IPS-NIHi7 (cell line): ENCODE results near the gene MCL1.
"Not testable (repeated sequence)": the region's sequence is repeated elsewhere in the genome, so short reads cannot be mapped to it uniquely, and the experiment has no call there.

Experiments used
- DNase-seq: peaks from one replicate; pipeline ENCODE4 v3.0.0; 2012; ENCODE audit warnings: mixed read lengths; ENCODE audit errors: extremely low spot score

MCL1 gene

DNA sequence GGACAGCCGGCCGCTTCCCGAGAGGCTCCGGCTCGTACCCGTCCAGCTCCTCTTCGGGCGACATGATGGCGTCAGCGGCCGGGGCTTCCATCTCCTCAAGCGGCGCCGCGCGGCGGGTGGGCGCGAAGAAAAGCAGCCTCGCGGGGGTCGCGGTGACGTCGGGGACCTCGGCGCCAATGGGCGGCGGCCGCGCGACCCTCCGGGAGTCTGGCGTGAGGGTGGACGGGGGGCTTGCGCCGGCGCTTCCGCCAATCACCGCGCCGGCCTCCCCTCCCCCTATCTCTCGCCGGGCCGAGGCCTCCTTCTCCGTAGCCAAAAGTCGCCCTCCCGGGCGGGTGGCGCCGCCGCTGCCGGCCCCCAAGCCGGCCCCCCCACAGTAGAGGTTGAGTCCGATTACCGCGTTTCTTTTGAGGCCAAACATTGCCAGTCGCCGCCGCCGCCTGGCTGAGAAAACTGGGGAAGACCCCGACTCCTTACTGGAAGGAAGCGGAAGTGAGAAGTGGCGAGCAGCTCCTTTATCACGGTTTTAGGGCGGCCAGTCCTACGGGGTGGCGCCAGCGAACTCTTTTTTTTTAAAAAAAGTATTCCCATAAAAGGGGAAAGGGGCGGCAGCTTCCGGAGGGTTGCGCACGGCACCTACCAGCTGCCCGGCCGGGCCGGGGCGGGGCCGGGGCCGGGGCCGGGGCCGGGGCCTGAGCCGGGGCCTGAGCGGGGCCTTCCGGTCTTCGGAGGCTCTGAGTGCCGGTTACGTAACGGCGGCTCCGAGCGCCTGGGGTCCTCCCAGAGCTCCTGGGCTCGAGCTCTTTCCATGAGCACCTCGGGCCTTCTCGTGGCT is at the start of gene MCL1:
TSS of gene MCL1 (minus strand) at position 501 of the 835 bp plus-strand sequence. CDS start at position 421, 80 bp downstream.
- peak; percentile 90 for DNase-seq

DNA sequence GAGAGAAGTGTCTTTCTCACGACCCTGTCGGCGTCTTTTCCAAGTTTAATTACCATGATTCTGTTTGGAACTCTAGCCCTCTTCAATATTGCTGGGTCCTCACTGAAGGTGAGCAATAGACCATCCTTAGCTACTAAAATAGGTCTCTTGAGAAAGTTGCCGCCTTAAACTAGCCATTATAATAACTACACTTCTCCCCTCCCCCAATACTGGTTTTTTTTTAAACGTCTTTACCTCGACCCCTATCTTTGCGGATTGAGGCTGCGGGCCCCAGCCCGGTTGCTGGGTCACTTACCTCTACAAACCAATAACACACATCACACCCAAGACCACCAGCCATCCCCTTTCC is 49.3 kb upstream of the MCL1 start:
- no peak for DNase-seq

DNA sequence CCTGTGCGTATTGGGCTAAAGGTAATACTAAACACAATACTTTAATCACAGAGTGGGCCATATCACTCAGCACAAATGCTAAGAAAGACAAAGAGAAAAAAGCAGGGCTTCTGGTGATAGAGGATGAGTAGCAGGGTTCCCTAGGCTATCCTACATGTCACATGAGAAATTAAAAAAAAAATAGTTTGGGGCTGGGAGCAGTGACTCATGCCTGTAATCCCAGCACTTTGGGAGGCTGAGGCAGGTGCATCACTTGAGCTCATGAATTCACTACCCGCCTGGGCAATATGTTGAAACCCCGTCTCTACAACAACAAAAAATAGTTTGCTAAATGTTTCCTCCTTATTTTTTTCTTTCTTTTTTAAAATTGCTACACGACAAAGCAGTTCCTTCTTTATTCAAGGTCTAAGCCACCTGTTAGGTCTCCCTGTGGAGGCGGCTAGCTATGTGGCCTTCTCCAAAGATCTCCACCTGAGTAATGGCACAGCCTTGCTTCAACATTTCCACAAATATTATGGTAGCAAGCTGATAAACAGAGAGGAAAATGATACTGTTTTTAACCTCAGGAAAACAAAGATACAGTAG is 48.5 kb upstream of the MCL1 start:
- DNase-seq = no peak

DNA sequence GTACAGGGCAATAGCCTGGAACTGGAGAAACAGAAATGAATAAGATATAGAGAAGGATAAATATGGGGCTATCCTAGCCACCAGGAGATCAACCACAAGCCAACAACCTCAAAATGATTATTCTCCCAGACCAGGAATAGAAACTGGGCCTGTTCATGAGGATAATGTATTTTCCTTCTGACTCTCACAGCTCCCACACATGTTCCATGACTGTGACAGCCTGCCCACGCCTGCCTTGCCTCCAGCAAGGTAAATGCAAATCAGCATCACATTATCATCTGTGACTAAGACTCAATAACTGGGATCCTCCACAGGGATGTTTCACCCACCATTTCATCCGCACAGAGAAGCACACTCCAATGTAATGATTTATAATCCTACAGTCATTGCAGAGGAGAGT is 46.7 kb upstream of the MCL1 start:
- no peak for DNase-seq

DNA sequence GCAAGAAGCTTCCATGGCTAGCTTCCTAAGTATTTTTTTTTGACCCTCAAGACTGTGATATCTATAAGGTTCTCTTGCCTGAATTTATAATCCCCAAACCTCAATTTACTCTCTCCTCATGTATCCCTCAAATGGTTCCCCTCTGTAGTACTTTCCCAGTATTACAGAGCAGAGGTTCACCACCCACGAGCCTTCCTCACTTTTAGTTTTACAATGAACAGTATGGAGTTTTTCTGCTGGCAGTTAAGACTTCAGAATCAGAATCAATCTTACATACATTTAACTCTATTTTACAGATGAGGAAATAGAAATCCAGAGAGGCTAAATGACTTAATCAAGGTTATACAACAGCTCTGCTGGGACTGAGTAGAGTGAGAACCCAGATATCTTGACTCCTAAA is 45.1 kb upstream of the MCL1 start:
- DNase-seq = not testable (repeated sequence)

DNA sequence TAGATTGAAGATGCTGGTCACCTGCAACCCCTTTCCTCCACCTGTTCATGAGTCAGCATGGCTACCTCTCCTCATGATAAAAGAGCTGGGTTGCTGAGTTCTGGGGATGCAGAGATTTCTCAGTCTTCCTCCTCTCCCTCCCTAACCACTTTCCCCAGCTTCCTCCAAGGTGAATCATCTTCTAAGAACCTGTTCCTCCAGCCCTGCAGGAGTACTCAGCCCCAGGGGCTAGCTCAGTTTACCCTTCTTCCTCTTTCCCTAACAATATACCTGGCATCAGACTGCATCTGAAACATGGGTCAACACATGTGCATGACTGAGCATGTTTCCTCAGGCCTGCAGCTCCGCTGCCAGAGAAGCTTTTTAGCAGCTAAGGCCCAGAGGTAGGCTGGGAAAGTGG is 44.7 kb upstream of the MCL1 start:
- not testable (repeated sequence) for DNase-seq

DNA sequence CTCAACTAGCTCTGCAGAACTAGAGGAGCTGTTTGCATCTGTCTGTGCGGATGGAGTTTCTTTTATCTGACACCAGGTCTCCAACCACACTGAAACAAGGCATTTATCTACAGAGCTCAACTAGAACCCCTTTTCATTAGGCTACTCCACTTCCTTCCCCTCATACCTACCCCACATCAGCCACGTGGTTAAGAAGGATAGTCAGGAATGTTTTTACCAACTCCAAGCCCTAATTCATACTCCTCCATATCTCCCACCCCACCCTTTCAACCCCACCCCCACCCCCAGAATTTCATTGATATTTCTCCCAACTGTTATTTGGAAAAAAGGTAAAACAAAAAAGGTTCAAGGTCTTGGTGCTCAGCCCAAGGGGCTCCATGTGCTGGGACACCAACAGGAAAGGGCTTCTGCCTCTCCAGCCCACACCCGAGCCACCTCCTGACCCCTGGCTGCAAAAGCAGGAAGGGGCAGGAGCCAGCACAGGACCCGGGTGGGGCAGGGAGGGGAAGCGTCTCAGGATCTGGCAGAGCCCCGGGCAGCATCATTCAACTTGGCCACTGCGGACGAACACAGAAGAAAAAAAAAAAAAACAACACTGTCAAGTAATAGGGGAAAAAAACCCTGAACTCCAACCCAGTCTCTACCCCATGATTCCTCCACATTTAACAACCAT is 43.0 kb upstream of the MCL1 start:
- peak; percentile 65 for DNase-seq

DNA sequence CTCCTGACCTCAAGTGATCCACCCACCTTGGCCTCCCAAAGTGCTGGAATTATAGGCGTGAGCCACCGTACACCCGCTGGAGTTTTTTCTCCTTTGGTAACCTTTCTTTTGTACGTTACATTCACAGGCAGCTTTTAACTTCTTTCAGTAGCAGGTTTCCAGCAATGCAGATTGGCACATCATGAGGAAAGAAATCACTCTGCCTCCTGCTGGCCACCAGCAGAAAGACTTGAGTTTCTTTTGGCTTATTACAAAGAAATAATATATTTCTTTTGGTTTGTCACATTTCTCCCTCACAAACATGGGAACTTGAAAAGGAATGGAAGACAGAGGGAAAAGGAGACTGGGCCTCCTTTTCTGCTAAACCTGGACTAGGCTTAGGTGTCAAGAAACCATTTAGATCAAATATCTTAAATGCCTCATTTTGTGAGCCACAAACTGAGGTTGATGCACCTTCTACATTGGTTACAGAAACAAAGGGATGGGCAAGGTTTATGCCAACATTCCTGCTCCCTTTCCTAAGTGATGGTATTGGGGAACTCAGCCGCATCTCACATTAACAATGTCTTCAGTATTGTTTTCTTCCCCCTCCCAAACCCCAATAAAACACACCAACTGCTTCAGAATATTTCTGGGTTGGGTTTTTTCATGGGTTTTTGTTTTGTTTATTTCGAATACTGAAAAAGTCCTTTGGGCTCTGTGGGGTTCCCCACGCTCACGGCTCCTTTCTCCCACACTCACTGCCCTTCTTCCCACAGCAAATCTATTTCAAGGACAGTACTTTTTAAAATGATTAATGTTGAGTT is 42.3 kb upstream of the MCL1 start:
- peak; percentile 36 for DNase-seq

DNA sequence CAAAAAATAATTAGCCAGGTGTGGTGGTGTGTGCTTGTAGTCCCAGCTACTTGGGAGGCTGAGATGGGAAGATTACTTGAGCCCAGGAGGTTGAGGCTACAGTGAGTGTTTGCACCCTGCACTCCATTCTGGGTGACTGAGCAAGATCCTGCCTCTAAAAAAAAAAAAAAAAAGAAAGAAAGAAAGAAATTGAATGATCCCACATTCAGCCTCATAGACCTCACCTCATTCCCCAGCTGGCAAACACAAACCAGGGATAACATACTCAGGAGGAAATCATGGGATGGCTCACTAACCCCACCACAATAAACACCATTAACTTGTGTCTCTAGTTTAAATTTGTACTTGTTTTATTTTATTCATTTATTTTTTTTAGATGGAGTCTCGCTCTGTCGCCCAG is 41.5 kb upstream of the MCL1 start:
- no peak for DNase-seq

DNA sequence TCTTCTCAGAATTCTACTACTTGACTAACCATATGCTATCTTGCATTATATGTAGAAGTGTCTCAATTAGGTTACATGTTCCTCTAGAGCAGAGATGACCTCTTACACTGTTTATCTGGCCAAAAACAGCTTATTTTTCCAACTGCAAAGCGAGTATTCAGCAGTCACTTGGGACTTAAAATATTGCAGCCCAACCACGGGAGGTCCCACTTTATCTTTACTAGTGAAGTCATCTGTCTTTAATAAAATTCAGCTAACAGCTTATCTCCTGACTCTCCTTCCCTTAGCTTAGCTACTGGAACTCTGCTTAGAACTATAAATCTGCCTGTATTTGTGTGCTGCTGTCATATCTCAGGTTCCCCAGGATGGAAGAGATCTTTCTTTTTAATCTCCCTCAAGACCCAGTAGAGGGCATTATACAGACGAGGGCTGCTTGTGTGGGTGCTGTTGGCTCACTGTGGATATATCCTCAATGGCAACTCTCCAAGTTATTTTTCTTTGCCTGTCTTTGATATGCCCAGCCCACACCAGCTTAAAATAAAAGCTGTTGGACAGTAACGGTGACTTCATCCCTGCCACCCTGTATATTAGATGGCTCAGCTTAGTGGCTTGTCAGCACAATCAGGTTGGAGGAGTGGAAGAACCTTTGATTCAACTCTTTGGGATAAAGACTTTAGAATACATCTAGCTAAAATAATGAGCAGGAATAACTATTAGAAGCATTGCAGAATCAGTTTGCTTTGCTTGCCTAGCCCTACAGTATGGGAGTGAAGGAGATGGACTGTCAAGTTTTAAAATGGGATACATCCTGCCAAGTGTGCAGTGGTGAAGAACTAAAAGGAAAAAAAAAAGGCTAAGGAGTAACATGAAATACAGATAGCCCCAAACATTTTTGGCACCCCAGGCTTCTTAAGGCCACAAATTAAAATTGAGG is 40.4 kb upstream of the MCL1 start:
- no peak for DNase-seq

DNA sequence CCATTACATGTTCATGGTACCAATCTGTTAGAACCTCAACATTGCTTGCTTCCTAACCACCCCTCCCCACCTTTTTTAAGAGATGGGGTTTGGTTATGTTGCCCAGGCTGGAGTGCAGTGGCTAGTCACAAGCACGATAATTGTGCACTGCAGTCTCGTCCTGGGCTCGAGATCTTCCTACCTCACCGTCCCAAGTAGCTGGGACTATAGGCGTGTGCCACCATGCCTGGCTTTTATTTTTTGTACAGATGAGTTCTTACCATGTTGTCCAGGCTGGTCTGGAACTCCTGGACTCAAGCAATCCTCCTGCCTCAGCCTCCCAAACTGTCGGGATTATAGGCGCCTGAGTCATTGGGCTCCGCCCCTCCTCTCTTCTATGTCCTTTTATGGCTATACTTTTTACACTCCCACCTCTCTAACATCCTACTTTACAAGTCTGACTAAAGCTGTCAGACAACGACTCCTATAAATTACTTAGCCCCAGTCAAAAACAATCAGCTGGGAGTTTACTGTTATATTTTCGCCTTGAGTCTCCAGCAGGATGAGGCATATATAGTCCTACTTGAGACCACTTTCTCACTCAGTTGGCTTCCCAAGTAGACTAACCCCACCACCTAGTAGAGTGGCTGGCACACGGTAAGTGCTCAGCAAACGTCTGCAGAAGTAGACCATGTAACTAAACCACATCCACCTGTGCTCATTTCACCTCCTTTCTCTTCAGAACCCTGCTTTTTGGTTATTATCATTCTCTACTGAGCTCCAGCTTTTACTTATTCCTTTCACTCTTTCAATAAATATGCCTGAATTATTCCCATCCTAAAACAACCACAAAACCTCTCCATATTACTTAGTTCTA is 36.2 kb upstream of the MCL1 start:
- no peak for DNase-seq

DNA sequence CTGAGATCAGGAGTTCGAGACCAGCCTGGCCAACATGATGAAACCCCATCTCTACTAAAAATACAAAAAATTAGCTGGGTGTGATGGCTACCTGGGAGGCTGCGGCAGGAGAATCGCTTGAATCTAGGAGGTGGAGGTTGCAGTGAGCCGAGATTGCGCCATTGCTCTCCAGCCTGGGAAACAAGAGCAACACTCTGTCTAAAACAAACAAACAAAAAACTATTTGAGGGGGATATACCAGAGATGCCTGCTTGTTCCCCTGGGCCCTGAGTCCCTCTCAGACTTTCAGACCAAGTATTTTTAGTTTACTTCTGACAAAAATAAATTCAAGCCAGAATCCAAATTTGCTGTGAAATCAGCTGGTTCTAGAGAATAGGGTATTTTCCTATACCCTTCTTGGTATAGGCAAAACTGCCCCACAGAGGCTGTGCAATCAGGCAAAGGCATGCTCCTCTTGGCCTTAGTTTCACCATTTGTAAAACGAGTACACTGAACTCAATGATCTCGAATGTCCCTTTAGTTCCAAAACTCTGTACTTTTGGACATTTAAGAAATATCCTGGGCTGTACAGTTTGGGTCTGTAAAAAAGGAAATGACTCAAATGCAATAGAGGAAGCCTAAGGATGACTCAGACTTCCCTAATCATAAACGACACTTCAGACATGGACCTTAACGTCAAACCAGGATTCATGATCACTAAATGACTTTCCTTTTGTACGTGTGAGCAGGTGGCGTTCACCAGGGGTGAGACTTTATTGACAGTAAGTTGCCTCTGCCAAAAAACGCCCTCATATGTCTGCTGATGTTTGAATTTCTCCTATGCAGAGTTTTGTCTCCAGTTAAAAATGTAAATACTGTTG is 33.9 kb upstream of the MCL1 start:
- DNase-seq = no peak

DNA sequence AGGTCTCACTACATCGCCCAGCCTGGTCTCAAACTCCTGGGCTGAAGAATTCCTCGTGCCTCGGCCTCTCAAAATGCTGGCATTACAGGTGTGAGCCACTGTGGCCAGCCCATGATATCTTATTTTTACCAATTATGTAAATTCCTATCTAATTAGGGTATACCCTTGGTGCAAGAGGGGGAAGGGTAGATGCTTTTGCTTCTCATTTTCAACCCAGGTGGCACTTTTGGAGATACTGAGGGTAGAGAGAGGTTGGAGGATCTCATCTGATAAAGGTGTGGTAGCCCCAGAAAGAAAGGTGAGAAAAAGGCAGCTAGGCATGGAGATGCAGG is 32.6 kb upstream of the MCL1 start:
- DNase-seq = no peak

DNA sequence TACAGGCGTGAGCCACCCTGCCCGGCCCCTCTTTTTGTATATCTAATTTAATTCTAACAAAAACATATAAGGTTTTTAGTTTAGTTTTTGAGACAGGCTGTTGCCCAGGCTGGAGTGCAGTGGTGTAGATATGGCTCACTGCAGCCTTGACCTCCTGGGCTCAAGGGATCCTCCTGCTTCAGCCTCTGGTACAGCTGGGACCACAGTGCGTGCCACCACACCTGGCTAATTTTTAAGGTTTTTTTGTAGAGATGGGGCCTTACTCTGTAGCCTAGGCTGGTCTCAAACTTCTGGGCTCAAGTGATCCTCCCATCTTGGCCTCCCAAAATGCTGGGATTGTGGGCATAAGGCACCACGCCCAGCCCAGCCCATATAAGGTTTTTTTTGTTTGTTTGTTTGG is 31.2 kb upstream of the MCL1 start:
- no peak for DNase-seq

DNA sequence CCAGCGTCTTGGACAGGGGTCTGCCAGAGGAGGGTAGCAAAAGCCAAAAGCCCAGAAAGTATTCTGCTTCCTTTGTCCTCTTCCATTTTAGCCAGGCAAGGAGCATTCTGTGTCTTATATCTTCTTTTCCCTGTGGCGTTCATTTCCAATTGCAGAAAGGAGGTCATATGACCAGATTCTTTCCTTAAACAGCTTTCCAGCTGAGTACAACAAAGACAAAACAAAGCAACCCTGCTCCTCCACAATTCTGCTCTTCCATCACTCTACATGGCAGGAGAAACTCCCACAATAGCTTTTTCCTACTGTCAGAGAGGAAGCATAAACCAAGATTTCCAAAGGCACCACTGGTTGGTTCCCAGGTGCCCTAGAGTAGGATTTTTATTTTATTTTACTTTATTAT is 30.3 kb upstream of the MCL1 start:
- DNase-seq = no peak

DNA sequence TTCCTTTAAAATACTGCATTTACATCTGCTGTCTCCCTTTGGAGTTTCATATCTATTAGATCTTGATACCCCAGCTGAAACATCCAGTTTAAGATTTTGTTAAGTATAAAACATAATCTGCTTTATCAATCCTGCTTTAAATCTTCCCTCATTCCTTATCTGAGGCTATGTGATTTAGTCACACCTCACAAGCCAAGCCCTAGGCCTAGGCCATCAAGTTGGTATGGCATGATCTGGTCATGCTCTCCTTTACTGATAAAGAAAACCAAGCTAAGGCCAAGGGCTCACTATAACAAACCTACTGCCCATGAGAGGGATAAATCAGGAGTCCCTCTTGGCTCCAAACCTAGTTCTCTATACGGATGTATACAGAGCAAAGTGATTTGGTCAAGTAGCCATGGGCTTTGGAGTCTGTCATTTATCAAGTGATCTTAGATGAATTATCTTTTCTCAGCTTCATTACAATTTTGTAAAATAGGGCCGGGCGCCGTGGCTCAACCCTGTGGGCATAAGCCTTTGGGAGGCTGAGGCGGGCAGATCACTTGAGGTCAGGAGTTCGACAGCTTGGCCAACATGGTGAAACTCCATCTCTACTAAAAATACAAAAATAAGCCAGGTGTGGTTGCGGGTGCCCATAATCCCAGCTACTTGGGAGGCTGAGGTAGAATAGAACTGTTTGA is 27.2 kb upstream of the MCL1 start:
- DNase-seq = no peak

DNA sequence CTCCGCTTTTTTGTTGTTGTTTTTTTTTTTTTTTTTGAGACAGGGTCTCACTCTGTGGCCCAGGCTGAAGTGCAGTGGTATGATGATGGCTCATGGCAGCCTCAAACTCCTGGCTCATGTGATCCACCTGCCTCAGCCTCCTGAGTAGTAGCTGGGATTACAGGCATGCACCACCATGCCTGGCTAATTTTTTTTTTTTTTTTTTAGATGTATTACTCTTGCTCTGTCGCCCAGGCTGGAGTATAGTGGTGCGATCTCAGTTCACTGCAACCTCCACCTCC is 26.0 kb upstream of the MCL1 start:
- not testable (repeated sequence) for DNase-seq

DNA sequence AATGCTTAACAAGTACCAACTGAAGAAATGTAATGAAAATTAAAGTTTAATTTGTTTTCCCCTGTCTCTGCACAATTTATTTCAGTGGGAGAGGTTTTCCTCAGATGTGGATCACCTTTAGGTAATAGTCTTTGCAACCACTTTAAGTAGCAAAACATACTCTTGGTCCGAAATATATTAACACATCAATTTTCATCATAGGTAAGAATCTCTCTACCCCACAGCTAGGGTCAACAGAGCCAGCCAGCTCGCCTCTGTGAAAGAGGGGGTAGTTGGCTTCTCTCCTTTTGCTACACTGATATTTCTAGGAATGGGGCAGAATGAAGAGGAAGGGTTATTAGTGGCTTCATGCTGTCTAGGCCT is 24.8 kb upstream of the MCL1 start:
- DNase-seq = no peak

DNA sequence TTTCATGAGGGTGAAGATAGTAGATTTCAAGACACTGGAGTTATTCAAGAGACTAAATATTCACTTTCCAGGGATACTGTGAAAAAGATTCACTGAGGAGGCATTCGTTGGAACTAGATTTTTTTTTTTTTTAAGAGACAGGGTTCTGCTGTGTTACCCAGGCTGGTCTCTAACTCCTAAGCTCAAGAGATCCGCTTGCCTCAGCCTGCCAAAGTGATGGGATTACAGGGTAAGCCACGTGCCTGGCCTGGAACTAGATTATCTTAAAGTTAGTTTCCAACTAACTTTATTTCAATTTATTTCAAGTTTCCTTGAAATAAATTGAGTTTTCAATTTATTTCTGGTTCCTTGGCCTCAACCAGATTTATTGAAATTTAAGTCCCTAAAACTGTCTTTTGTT is 24.3 kb upstream of the MCL1 start:
- no peak for DNase-seq
